ENCODE data around the gene GDPD3. TPM values are rescaled to one million over a fixed set of nuclear protein-coding genes. Genes with fewer than 3 reads are reported as not detected.

The GDPD3 gene
- total and polyA plus RNA-seq, 2 of the 13 experiments (the other 11 are each of a cell fraction or from before 2014, with no cell fraction given): 18.7 to 20.6 TPM

- TF ChIP-seq, protein P1, sequence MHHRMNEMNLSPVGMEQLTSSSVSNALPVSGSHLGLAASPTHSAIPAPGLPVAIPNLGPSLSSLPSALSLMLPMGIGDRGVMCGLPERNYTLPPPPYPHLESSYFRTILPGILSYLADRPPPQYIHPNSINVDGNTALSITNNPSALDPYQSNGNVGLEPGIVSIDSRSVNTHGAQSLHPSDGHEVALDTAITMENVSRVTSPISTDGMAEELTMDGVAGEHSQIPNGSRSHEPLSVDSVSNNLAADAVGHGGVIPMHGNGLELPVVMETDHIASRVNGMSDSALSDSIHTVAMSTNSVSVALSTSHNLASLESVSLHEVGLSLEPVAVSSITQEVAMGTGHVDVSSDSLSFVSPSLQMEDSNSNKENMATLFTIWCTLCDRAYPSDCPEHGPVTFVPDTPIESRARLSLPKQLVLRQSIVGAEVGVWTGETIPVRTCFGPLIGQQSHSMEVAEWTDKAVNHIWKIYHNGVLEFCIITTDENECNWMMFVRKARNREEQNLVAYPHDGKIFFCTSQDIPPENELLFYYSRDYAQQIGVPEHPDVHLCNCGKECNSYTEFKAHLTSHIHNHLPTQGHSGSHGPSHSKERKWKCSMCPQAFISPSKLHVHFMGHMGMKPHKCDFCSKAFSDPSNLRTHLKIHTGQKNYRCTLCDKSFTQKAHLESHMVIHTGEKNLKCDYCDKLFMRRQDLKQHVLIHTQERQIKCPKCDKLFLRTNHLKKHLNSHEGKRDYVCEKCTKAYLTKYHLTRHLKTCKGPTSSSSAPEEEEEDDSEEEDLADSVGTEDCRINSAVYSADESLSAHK (CRISPR knock-in tag; IDR thresholded peaks at IDR 0.05; ENCODE audit: borderline replicate concordance): no peak
- TF ChIP-seq, protein P2, sequence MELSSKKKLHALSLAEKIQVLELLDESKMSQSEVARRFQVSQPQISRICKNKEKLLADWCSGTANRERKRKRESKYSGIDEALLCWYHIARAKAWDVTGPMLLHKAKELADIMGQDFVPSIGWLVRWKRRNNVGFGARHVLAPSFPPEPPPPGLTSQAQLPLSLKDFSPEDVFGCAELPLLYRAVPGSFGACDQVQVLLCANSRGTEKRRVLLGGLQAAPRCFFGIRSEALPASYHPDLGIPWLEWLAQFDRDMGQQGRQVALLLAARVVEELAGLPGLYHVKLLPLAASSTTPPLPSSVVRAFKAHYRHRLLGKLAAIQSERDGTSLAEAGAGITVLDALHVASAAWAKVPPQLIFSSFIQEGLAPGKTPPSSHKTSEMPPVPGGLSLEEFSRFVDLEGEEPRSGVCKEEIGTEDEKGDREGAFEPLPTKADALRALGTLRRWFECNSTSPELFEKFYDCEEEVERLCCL (CRISPR knock-in tag; IDR thresholded peaks at IDR 0.05; ENCODE audit: borderline replicate concordance): no peak
- peak; percentile 69; the same call in 1 of the 2 replicates for TF ChIP-seq THRA (CRISPR knock-in tag; IDR thresholded peaks at IDR 0.05; ENCODE audit: borderline replicate concordance)
- no peak for TF ChIP-seq ZNF354B (CRISPR knock-in tag; IDR thresholded peaks at IDR 0.05)
- peak; percentile 17; the same call in 1 of the 2 replicates for TF ChIP-seq NFAT5 (CRISPR knock-in tag; IDR thresholded peaks at IDR 0.05)
- peak; percentile 84; the same call in 1 of the 2 replicates for TF ChIP-seq ZNF737 (CRISPR knock-in tag; IDR thresholded peaks at IDR 0.05; ENCODE audit: borderline replicate concordance)
- 0 out of 2 replicates have a peak, but pooled peaks have one; percentile 9 for TF ChIP-seq TOE1 (CRISPR knock-in tag; IDR thresholded peaks at IDR 0.05)
- peak; percentile 73; the same call in 1 of the 2 replicates for TF ChIP-seq ZZZ3 (CRISPR knock-in tag; IDR thresholded peaks at IDR 0.05; ENCODE audit: borderline replicate concordance)
- TF ChIP-seq ARNT2 (CRISPR knock-in tag; IDR thresholded peaks at IDR 0.05; ENCODE audit: low read depth): no peak; the same call in 1 of the 2 replicates
- TF ChIP-seq ZSCAN12 (CRISPR knock-in tag; IDR thresholded peaks at IDR 0.05): 0 out of 2 replicates have a peak, but pooled peaks have one; percentile 64
- TF ChIP-seq PRDM10 (CRISPR knock-in tag; IDR thresholded peaks at IDR 0.05; ENCODE audit: low read depth): peak; percentile 68; the same call in 1 of the 2 replicates
- peak; percentile 92 for TF ChIP-seq XRCC5 (optimal IDR thresholded peaks at IDR 0.05; ENCODE audit: low read length)
Measured at GRCh38 chr16:30092373-30093010, 20.8 kb downstream of the GDPD3 start (continued).

All from HepG2 (cell line).